Mesenchymal stem cell (in vitro differentiated cells and primary cell): ENCODE data around the gene STMN3.

Experiments
- DNase-seq: peaks from one replicate; pipeline ENCODE4 v3.0.0-alpha.2; 2013
- H2AFZ ChIP-seq: one replicate; pipeline ENCODE4 v1.6.1; 2013; ENCODE audit warnings: low read depth, mild to moderate bottlenecking, control low read depth, inconsistent platforms, low read length, moderate library complexity
- H2AK5ac ChIP-seq: 2 replicates; pipeline ENCODE4 v1.6.1; 2013; ENCODE audit warnings: low read length, moderate library complexity, mild to moderate bottlenecking, inconsistent platforms; ENCODE audit not compliant: severe bottlenecking
- H2BK120ac ChIP-seq: one replicate; pipeline ENCODE4 v1.6.1; 2013; ENCODE audit warnings: low read depth, mild to moderate bottlenecking, inconsistent platforms, low read length, moderate library complexity
- H2BK12ac ChIP-seq, 2 experiments: one replicate each; pipeline ENCODE4 v1.6.1; 2013; ENCODE audit warnings: inconsistent platforms in 2 of 2, low read length in 2 of 2, mild to moderate bottlenecking in 2 of 2, moderate library complexity in 2 of 2, control low read depth in 1 of 2
- H2BK15ac ChIP-seq: one replicate; pipeline ENCODE4 v1.6.1; 2013; ENCODE audit warnings: mild to moderate bottlenecking, low read depth, inconsistent platforms; ENCODE audit not compliant: poor library complexity, severe bottlenecking
- H2BK5ac ChIP-seq: 2 replicates; pipeline ENCODE4 v1.6.1; 2013; ENCODE audit warnings: low read depth, mild to moderate bottlenecking, low read length, control low read depth, inconsistent platforms; ENCODE audit not compliant: poor library complexity, severe bottlenecking
- H3K14ac ChIP-seq, 2 experiments: one replicate each; pipeline ENCODE4 v1.6.1; 2013; ENCODE audit warnings: inconsistent platforms in 2 of 2, low read length in 2 of 2, control low read depth in 1 of 2, mild to moderate bottlenecking in 1 of 2, moderate library complexity in 1 of 2
- H3K18ac ChIP-seq, 2 experiments: one replicate each; pipeline ENCODE4 v1.6.1; 2013; ENCODE audit warnings: inconsistent platforms in 2 of 2, low read length in 2 of 2, control low read depth in 1 of 2, low read depth in 1 of 2, mild to moderate bottlenecking in 1 of 2
- H3K23ac ChIP-seq, 2 experiments: one replicate each; pipeline ENCODE4 v1.6.1; 2013; ENCODE audit warnings: inconsistent platforms in 2 of 2, low read length in 2 of 2, mild to moderate bottlenecking in 2 of 2, moderate library complexity in 2 of 2, control low read depth in 1 of 2
- H3K27ac ChIP-seq: 2 replicates; pipeline ENCODE4 v1.5.1; 2013; ENCODE audit warnings: mild to moderate bottlenecking, moderate library complexity, low read length, control low read depth, inconsistent platforms; ENCODE audit not compliant: poor library complexity, severe bottlenecking
- H3K27me3 ChIP-seq, 2 experiments: 2 replicates each; pipeline versions ENCODE4 v1.6.1 to v1.7.0; 2013; ENCODE audit warnings: low read length in 2 of 2, mild to moderate bottlenecking in 2 of 2, moderate library complexity in 2 of 2, control low read depth in 1 of 2, inconsistent platforms in 1 of 2; ENCODE audit not compliant: control insufficient read depth in 1 of 2, insufficient read depth in 1 of 2
- H3K36me3 ChIP-seq, 2 experiments: 2 replicates each; pipeline versions ENCODE4 v1.6.1 to v1.7.0; 2013; ENCODE audit warnings: low read length in 2 of 2, control low read depth in 1 of 2, inconsistent platforms in 1 of 2, low read depth in 1 of 2, mild to moderate bottlenecking in 1 of 2; ENCODE audit not compliant: insufficient read depth in 2 of 2, control insufficient read depth in 1 of 2
- H3K4ac ChIP-seq, 2 experiments: one replicate each; pipeline ENCODE4 v1.6.1; 2013; ENCODE audit warnings: inconsistent platforms in 2 of 2, low read length in 2 of 2, mild to moderate bottlenecking in 2 of 2, moderate library complexity in 2 of 2, control low read depth in 1 of 2, low read depth in 1 of 2
- H3K4me1 ChIP-seq: 2 replicates; pipeline ENCODE4 v1.6.1; 2013; ENCODE audit warnings: low read depth, low read length, control low read depth; ENCODE audit not compliant: control insufficient read depth, insufficient read depth
- H3K4me2 ChIP-seq: 2 replicates; pipeline ENCODE4 v1.6.1; 2013; ENCODE audit warnings: low read length, mild to moderate bottlenecking, inconsistent platforms; ENCODE audit not compliant: poor library complexity, severe bottlenecking
- H3K4me3 ChIP-seq, 2 experiments: 2 replicates each; pipeline versions ENCODE4 v1.5.1 to v1.7.0; 2013; ENCODE audit warnings: low read length in 2 of 2, mild to moderate bottlenecking in 2 of 2, control low read depth in 1 of 2, low read depth in 1 of 2; ENCODE audit not compliant: insufficient read depth in 1 of 2
- H3K79me1 ChIP-seq: replicated peaks from 2 replicates; pipeline ENCODE4 v1.6.1; 2013; ENCODE audit warnings: mild to moderate bottlenecking, control low read depth, low read length, inconsistent platforms; ENCODE audit not compliant: poor library complexity, severe bottlenecking
- H3K9ac ChIP-seq: 2 replicates; pipeline ENCODE4 v1.7.0; 2013; ENCODE audit warnings: mild to moderate bottlenecking, low read length, moderate library complexity
- H3K9me3 ChIP-seq: 2 replicates; pipeline ENCODE4 v1.7.0; 2013; ENCODE audit warnings: mild to moderate bottlenecking, low read length; ENCODE audit not compliant: control insufficient read depth
- H4K8ac ChIP-seq: one replicate; pipeline ENCODE4 v1.6.1; 2013; ENCODE audit warnings: inconsistent platforms, mild to moderate bottlenecking, low read length, moderate library complexity
- H4K91ac ChIP-seq: one replicate; pipeline ENCODE4 v1.6.1; 2013; ENCODE audit warnings: mild to moderate bottlenecking, low read length, inconsistent platforms
- WGBS: methylation state at CpG from one replicate; pipeline ENCODE4 v1.1.7; 2013; ENCODE audit warnings: mixed read lengths; 5-methylcytosine and 5-hydroxymethylcytosine counted together

Gene STMN3

GRCh38 chr20:63622096-63622495 is 31.1 kb downstream of the STMN3 start:
- H4K91ac ChIP-seq = no peak overlapping the region
- no peaks in the 10 kb centered on the region for H3K27me3 ChIP-seq
- no peak overlapping the region for H3K4me2 ChIP-seq
- H3K14ac ChIP-seq = no peak overlapping the region
- H2AFZ ChIP-seq = no peak overlapping the region
- no peaks in the 10 kb centered on the region for H3K9me3 ChIP-seq
- H3K36me3 ChIP-seq = peaks cover 19 to 28% of the 10 kb centered on the region in 2 experiments
- DNase-seq = no peak
- no peak overlapping the region for H2BK15ac ChIP-seq
- H3K79me1 ChIP-seq = peaks cover 39% of the 10 kb centered on the region
- 98% methylated on average over 4 of the region's 4 CpGs for WGBS
- no peak overlapping the region for H3K4ac ChIP-seq
- H2BK120ac ChIP-seq = no peak overlapping the region
- H3K18ac ChIP-seq = no peak overlapping the region
- no peak overlapping the region for H3K4me3 ChIP-seq
- no peak overlapping the region for H4K8ac ChIP-seq
- H2AK5ac ChIP-seq = no peak overlapping the region
- H3K23ac ChIP-seq = no peak overlapping the region
- H2BK12ac ChIP-seq = no peak overlapping the region
- peaks cover 20% of the 10 kb centered on the region for H3K4me1 ChIP-seq
- no peak overlapping the region for H3K27ac ChIP-seq
- H3K9ac ChIP-seq = no peak overlapping the region
- H2BK5ac ChIP-seq = no peak overlapping the region

GRCh38 chr20:63620991-63621390 is 32.2 kb downstream of the STMN3 start:
- Histone ChIP-seq H3K4me1 (peaks cover 21% of the 10 kb centered on the region), H3K9me3 (no peaks in the 10 kb centered on the region), H2BK5ac (no peak overlapping the region), H2BK120ac (no peak overlapping the region), H3K9ac (no peak overlapping the region), H2BK15ac (no peak overlapping the region), H3K27me3 (no peaks in the 10 kb centered on the region), H2AFZ (no peak overlapping the region), H4K8ac (no peak overlapping the region), H3K79me1 (peaks cover 41% of the 10 kb centered on the region), H3K4me3 (no peak overlapping the region), H4K91ac (no peak overlapping the region), H3K4me2 (no peak overlapping the region), H3K36me3 (peaks cover 27 to 35% of the 10 kb centered on the region in 2 experiments), H3K18ac (no peak overlapping the region), H2BK12ac (no peak overlapping the region), H3K27ac (no peak overlapping the region), H3K4ac (no peak overlapping the region), H3K23ac (no peak overlapping the region), H3K14ac (no peak overlapping the region), H2AK5ac (no peak overlapping the region)
- 89% methylated on average over 8 of the region's 8 CpGs for WGBS
- DNase-seq = no peak

- 95% methylated on average over 13 of the region's 13 CpGs for WGBS
- peaks cover 14% of the 10 kb centered on the region for H3K4me1 ChIP-seq
- H3K4me3 ChIP-seq = no peak overlapping the region
- H3K9me3 ChIP-seq = no peaks in the 10 kb centered on the region
- peaks cover 40 to 46% of the 10 kb centered on the region in 2 experiments for H3K36me3 ChIP-seq
- H4K91ac ChIP-seq = no peak overlapping the region
- H3K23ac ChIP-seq = no peak overlapping the region
- no peak overlapping the region for H3K4me2 ChIP-seq
- H3K4ac ChIP-seq = no peak overlapping the region
- H2AK5ac ChIP-seq = no peak overlapping the region
- no peak overlapping the region for H3K14ac ChIP-seq
- H3K18ac ChIP-seq = no peak overlapping the region
- H2BK120ac ChIP-seq = no peak overlapping the region
- peaks cover 46% of the 10 kb centered on the region for H3K79me1 ChIP-seq
- H2BK15ac ChIP-seq = no peak overlapping the region
- H3K27ac ChIP-seq = no peak overlapping the region
- no peaks in the 10 kb centered on the region for H3K27me3 ChIP-seq
- no peak overlapping the region for H3K9ac ChIP-seq
- no peak overlapping the region for H2AFZ ChIP-seq
- no peak overlapping the region for H2BK5ac ChIP-seq
- H4K8ac ChIP-seq = no peak overlapping the region
- DNase-seq = no peak
- H2BK12ac ChIP-seq = no peak overlapping the region
Measured at GRCh38 chr20:63619505-63619904, 33.7 kb downstream of the STMN3 start.

GRCh38 chr20:63619086-63619485 is 34.1 kb downstream of the STMN3 start:
- Histone ChIP-seq H2BK120ac (no peak overlapping the region), H2BK15ac (no peak overlapping the region), H3K9ac (no peak overlapping the region), H3K4ac (no peak overlapping the region), H3K9me3 (no peaks in the 10 kb centered on the region), H2BK5ac (no peak overlapping the region), H3K36me3 (peaks cover 40 to 46% of the 10 kb centered on the region in 2 experiments), H3K4me1 (peaks cover 13% of the 10 kb centered on the region), H3K4me3 (no peak overlapping the region), H3K27me3 (no peaks in the 10 kb centered on the region), H2BK12ac (no peak overlapping the region), H3K14ac (no peak overlapping the region), H4K91ac (no peak overlapping the region), H3K4me2 (no peak overlapping the region), H3K27ac (no peak overlapping the region), H2AFZ (no peak overlapping the region), H2AK5ac (no peak overlapping the region), H4K8ac (no peak overlapping the region), H3K79me1 (peaks cover 46% of the 10 kb centered on the region), H3K18ac (no peak overlapping the region), H3K23ac (no peak overlapping the region)
- no peak for DNase-seq
- 97% methylated on average over 16 of the region's 16 CpGs for WGBS
